Parathyroid adenoma (tissue), 2 donors: ENCODE measurements around the gene TXNDC15.

Experiments
- H2AFZ ChIP-seq: fragments of 300-600 bp; sonication (generic); one replicate; pipeline ENCODE4 v1.7.0; 2017; ENCODE audit warnings: antibody characterized with exemption, mild to moderate bottlenecking
- H3K27ac ChIP-seq: fragments of 300-600 bp; sonication (generic); one replicate; pipeline ENCODE4 v1.7.0; 2017
- H3K27me3 ChIP-seq: fragments of 300-600 bp; sonication (generic); one replicate; pipeline ENCODE4 v1.7.0; 2017; ENCODE audit warnings: low read length; ENCODE audit not compliant: control insufficient read depth, insufficient read depth
- H3K36me3 ChIP-seq: fragments of 300-600 bp; sonication (generic); one replicate; pipeline ENCODE4 v1.7.0; 2017; ENCODE audit warnings: low read length; ENCODE audit not compliant: control insufficient read depth, insufficient read depth
- H3K4me1 ChIP-seq: fragments of 300-600 bp; sonication (generic); one replicate; pipeline ENCODE4 v1.7.0; 2017; ENCODE audit warnings: control low read depth
- H3K4me2 ChIP-seq: fragments of 300-600 bp; sonication (generic); one replicate; pipeline ENCODE4 v1.7.0; 2017; ENCODE audit warnings: low read length
- H3K4me3 ChIP-seq: fragments of 300-600 bp; sonication (generic); one replicate; pipeline ENCODE4 v1.7.0; 2017; ENCODE audit warnings: low read depth, low read length
- H3K79me2 ChIP-seq: fragments of 300-600 bp; sonication (generic); one replicate; pipeline ENCODE4 v1.7.0; 2017; ENCODE audit warnings: control low read depth
- H3K9ac ChIP-seq: fragments of 300-600 bp; sonication (generic); one replicate; pipeline ENCODE4 v1.7.0; 2017; ENCODE audit warnings: mild to moderate bottlenecking
- H3K9me3 ChIP-seq: fragments of 300-600 bp; sonication (generic); one replicate; pipeline ENCODE4 v1.7.0; 2017; ENCODE audit warnings: low read length; ENCODE audit not compliant: control insufficient read depth
- TF ChIP-seq, protein P1 (sequence below): fragments of 300-600 bp; sonication (generic); IDR thresholded peaks from one replicate; pipeline ENCODE4 v1.7.0; 2017; ENCODE audit warnings: antibody characterized with exemption, mild to moderate bottlenecking
- donor health status: primary hyperparathyroidism.

Gene TXNDC15, protein sequence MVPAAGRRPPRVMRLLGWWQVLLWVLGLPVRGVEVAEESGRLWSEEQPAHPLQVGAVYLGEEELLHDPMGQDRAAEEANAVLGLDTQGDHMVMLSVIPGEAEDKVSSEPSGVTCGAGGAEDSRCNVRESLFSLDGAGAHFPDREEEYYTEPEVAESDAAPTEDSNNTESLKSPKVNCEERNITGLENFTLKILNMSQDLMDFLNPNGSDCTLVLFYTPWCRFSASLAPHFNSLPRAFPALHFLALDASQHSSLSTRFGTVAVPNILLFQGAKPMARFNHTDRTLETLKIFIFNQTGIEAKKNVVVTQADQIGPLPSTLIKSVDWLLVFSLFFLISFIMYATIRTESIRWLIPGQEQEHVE

DNA sequence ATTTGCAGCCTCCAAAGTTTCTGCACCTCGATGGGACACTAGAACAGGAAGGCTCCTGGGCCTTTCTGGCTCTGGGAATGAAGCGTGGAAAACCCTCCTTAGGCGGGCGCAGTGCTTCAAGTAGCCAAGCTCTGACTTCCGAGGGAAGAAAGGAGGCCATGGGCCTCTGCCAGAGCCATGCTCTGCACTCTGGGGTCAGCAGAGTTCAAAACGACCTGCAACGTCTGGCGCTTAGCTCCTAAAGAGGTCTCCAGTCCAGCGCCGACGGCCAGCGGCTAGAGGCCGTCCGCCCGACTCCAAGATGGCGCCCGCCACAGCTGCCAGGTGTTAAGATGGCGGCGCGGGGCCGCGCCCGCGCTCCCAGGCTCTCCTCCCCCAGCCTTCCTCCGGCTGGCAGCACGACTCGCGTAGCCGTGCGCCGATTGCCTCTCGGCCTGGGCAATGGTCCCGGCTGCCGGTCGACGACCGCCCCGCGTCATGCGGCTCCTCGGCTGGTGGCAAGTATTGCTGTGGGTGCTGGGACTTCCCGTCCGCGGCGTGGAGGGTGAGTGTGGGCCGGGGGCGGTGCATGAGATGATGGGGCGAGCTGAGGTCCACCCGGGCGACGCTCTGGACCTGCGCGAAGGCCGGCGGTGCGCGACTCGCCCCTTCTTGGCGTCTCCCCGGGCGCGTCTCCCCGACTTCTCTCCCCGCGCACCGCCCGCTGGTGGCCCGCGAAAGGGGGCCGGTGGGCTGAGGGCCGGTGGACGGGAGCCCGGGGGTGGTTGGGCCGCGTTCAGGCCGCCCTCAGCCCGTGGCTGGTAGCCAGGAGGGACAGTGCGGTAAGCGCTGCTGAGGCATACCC is at the start of gene TXNDC15:
Gene TXNDC15 (plus strand): TSS at position 385 of the 844 bp plus-strand sequence. CDS start 57 bp downstream, at position 442.
- peak within 1 kb of the TSS; percentile 9 for H3K9ac ChIP-seq
- H3K9me3 ChIP-seq: no peaks in the 10 kb centered on the region
- H3K27me3 ChIP-seq: no peaks in the 10 kb centered on the region
- no peaks in the 10 kb centered on the region for H3K36me3 ChIP-seq
- peak within 1 kb of the TSS; percentile 59 for H3K27ac ChIP-seq
- peak within 1 kb of the TSS; percentile 85 for H3K4me2 ChIP-seq
- peaks cover 4% of the 10 kb centered on the region for H3K4me1 ChIP-seq
- peak within 1 kb of the TSS; percentile 89 for H3K4me3 ChIP-seq
- H2AFZ ChIP-seq: peak within 1 kb of the TSS; percentile 76
- H3K79me2 ChIP-seq: peaks cover 27% of the 10 kb centered on the region
- TF ChIP-seq, protein P1, sequence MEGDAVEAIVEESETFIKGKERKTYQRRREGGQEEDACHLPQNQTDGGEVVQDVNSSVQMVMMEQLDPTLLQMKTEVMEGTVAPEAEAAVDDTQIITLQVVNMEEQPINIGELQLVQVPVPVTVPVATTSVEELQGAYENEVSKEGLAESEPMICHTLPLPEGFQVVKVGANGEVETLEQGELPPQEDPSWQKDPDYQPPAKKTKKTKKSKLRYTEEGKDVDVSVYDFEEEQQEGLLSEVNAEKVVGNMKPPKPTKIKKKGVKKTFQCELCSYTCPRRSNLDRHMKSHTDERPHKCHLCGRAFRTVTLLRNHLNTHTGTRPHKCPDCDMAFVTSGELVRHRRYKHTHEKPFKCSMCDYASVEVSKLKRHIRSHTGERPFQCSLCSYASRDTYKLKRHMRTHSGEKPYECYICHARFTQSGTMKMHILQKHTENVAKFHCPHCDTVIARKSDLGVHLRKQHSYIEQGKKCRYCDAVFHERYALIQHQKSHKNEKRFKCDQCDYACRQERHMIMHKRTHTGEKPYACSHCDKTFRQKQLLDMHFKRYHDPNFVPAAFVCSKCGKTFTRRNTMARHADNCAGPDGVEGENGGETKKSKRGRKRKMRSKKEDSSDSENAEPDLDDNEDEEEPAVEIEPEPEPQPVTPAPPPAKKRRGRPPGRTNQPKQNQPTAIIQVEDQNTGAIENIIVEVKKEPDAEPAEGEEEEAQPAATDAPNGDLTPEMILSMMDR: no peak

DNA sequence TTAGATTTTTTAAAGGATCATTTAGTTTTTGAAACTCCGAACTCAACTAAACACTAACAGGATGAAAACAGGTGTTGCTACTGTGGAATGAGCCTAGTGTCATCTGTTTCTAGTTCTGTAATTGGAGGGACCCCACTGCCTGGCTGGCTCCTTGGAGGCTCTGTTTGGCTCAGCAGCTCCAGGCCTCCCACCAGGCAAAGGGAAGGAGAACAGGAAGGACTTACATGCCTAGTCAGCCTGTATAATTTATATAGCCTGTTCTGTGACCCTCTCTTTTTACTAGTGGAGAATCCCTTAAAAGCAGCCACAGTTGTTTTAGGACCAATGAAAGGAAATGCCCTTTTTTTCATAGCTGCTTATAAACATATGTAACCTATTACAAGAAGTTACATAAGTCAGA is 49.5 kb upstream of the TXNDC15 start:
- H3K4me3 ChIP-seq: no peak overlapping the region
- H2AFZ ChIP-seq: no peak overlapping the region
- H3K27ac ChIP-seq: no peak overlapping the region
- no peaks in the 10 kb centered on the region for H3K9me3 ChIP-seq
- H3K9ac ChIP-seq: no peak overlapping the region
- H3K4me1 ChIP-seq: no peaks in the 10 kb centered on the region
- no peaks in the 10 kb centered on the region for H3K36me3 ChIP-seq
- no peaks in the 10 kb centered on the region for H3K27me3 ChIP-seq
- TF ChIP-seq, protein P1: no peak
- no peaks in the 10 kb centered on the region for H3K79me2 ChIP-seq
- no peak overlapping the region for H3K4me2 ChIP-seq

DNA sequence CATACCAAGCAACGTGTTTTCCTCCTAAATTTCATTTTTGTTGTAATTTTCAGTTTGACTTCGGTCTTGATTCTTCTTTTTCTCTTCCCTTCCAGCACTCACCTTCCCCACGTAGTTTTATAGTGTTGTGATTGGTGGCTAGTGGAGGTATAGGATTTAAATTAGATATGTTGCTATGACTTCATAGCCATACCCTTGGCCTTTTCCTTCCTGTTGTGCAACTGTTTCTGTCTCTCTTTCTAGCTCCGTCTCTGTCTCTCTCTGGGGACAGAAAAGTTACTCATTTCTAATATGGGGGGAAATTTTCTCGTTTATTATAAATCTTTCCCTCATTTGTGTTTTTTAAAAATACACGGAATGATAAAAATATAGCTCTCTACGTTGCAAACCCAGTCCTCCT is 49.0 kb upstream of the TXNDC15 start:
- no peak overlapping the region for H2AFZ ChIP-seq
- no peaks in the 10 kb centered on the region for H3K79me2 ChIP-seq
- no peak overlapping the region for H3K9ac ChIP-seq
- H3K4me2 ChIP-seq: no peak overlapping the region
- H3K4me1 ChIP-seq: no peaks in the 10 kb centered on the region
- no peaks in the 10 kb centered on the region for H3K27me3 ChIP-seq
- H3K4me3 ChIP-seq: no peak overlapping the region
- H3K36me3 ChIP-seq: no peaks in the 10 kb centered on the region
- TF ChIP-seq, protein P1: no peak
- no peaks in the 10 kb centered on the region for H3K9me3 ChIP-seq
- no peak overlapping the region for H3K27ac ChIP-seq

DNA sequence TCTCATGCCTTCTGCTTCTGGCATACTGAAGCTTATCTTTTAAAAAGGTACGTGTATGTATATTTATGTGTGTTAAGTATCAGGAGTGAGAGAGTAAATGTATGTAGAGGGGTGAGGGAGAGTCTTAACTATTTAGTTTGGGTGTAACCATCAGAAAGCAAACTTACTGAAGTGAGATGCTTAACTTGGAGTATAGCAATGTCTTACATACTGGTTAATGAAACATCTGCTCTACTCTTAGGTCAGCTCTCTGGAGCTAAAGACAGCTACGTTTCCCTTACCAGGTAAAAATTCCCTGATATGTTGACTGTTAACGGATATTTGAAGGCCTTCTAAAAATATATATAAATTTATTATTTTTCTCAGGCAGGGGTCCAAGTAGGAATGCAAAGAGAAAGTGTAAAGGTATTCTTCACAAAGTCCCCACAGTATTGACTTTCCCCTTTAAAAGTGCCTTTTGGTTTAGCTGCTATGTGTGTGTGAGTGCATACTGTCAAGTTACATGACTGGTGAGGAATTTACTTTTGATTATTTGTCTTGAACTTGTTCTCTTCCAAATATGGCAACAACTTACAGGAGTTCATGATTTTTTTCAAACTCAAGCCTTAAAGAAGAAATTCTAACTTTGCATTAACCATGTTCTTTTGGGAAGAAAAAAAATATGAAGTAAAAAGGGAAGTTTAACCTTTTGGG is 40.7 kb upstream of the TXNDC15 start:
- Histone ChIP-seq H3K4me3 (no peak overlapping the region), H3K4me1 (no peaks in the 10 kb centered on the region), H3K27ac (no peak overlapping the region), H3K4me2 (no peak overlapping the region), H3K79me2 (no peaks in the 10 kb centered on the region), H3K9ac (no peak overlapping the region), H3K36me3 (no peaks in the 10 kb centered on the region), H3K27me3 (no peaks in the 10 kb centered on the region), H2AFZ (no peak overlapping the region), H3K9me3 (no peaks in the 10 kb centered on the region)
- TF ChIP-seq, protein P1: no peak
